ENCODE measurements around the gene NPTX1. TPM values are rescaled to one million over a fixed set of nuclear protein-coding genes. Genes with fewer than 3 reads are reported as not detected.

NPTX1 gene
- polyA plus RNA-seq, 2 of the 4 experiments (the other 2 are of a cell fraction): 43.6 to 109 TPM

GRCh38 chr17:80518392-80518791 is 42.0 kb upstream of the NPTX1 start:
- Histone ChIP-seq H3K4me3 (no peak overlapping the region), H3K27ac (no peak overlapping the region), H3K9me3 (no peaks in the 10 kb centered on the region), H3K4me2 (no peak overlapping the region), H3K4me1 (peaks cover 2% of the 10 kb centered on the region; the same call in 2 of the 3 replicates)
- 11% methylated on average over 1 of the region's 1 CpG for WGBS (ENCODE audit: missing lambda C conversion rate)
- ChIA-PET CTCF (interaction anchor here (1.4 to 2.7 kb wide), 2 partner anchors 13 to 57 kb away, joined by 3 to 7 read pairs; no protein-coding TSS in a partner anchor), POLR2A (no interaction called here)
- ATAC-seq (no peak), DNase-seq (ENCODE audit: low read depth in 1 of 2, low spot score in 1 of 2) (no peak), FAIRE-seq (no peak)
- no peak for TF ChIP-seq E2F6 (IDR thresholded peaks at IDR 0.05; ENCODE audit: borderline replicate concordance, low read depth)
- TF ChIP-seq SREBF2 (IDR thresholded peaks at IDR 0.05): no peak
- no peak for TF ChIP-seq HOXB13 (CRISPR knock-in tag; IDR thresholded peaks at IDR 0.05; ENCODE audit: low read depth)

- no peak for TF ChIP-seq HOXB5 (CRISPR knock-in tag; IDR thresholded peaks at IDR 0.05)
- no peak for TF ChIP-seq FOSB (CRISPR knock-in tag; IDR thresholded peaks at IDR 0.05)
- TF ChIP-seq KDM1A (IDR thresholded peaks at IDR 0.05; ENCODE audit: low read depth): no peak
- no peak for TF ChIP-seq EHF (CRISPR knock-in tag; IDR thresholded peaks at IDR 0.05)
- TF ChIP-seq PHF8 (IDR thresholded peaks at IDR 0.05; ENCODE audit: borderline replicate concordance, low read depth): no peak
- TF ChIP-seq NFE2L2 (conservative IDR thresholded peaks at IDR 0.05; ENCODE audit: low read length): no peak
- TF ChIP-seq FOXS1 (CRISPR knock-in tag; IDR thresholded peaks at IDR 0.05): no peak
- TF ChIP-seq FOSL2 (IDR thresholded peaks at IDR 0.05): no peak
- TF ChIP-seq FOSL2 (CRISPR knock-in tag; IDR thresholded peaks at IDR 0.05): no peak
- TF ChIP-seq SMC3 (IDR thresholded peaks at IDR 0.05): no peak
- TF ChIP-seq MAZ (IDR thresholded peaks at IDR 0.05; ENCODE audit: borderline replicate concordance, low read depth, low read length): no peak
- no peak for TF ChIP-seq TFCP2L1 (CRISPR knock-in tag; IDR thresholded peaks at IDR 0.05)
- no peak for TF ChIP-seq E2F6 (IDR thresholded peaks at IDR 0.05; ENCODE audit: borderline replicate concordance, low read depth)
- TF ChIP-seq CTCF (IDR thresholded peaks at IDR 0.05): no peak
- no peak for TF ChIP-seq HMGXB4 (CRISPR knock-in tag; IDR thresholded peaks at IDR 0.05; ENCODE audit: borderline replicate concordance)
- no peak for TF ChIP-seq HOXA7 (CRISPR knock-in tag; IDR thresholded peaks at IDR 0.05)
- no peak for TF ChIP-seq ATOH8 (CRISPR knock-in tag; IDR thresholded peaks at IDR 0.05; ENCODE audit: low read depth)
- TF ChIP-seq POLR2A (IDR thresholded peaks at IDR 0.05; ENCODE audit: low read length): no peak
- no peak for TF ChIP-seq HDAC2 (IDR thresholded peaks at IDR 0.05)
- no peak for DNase-seq (ENCODE audit: low read depth in 1 of 2, low spot score in 1 of 2)
- Histone ChIP-seq H3K4me2 (no peak overlapping the region), H3K4me3 (no peak overlapping the region), H3K27ac (no peak overlapping the region), H3K9me3 (no peaks in the 10 kb centered on the region), H3K4me1 (peaks cover 9% of the 10 kb centered on the region)
- 61% methylated on average over 3 of the region's 3 CpGs for WGBS (ENCODE audit: missing lambda C conversion rate)
- no peak for FAIRE-seq
- ChIA-PET POLR2A (no interaction called here), CTCF (interaction anchor here (1.4 to 2.7 kb wide), 2 partner anchors 14 to 58 kb away, joined by 3 to 7 read pairs; no protein-coding TSS in a partner anchor)
- no peak for ATAC-seq
These were observed 41.2 kb upstream of the NPTX1 start for GRCh38 chr17:80517641-80518040.
